HepG2 (cell line): ENCODE data around the gene CYCS.

Source experiments
- ATF7 ChIP-seq, 2 experiments: fragments of 450-650 bp in 1 of 2; sonication (generic) in 1 of 2; formaldehyde crosslinking in 1 of 2; IDR thresholded peaks; 2 replicates each; pipeline versions ENCODE4 v1.4.0 to v1.6.1; 2016 to 2020; ENCODE audit warnings: antibody characterized with exemption in 1 of 2, mild to moderate bottlenecking in 1 of 2, missing genetic modification reagents in 1 of 2
- EP300 ChIP-seq, 3 experiments: sonication (generic) in 1 of 3; formaldehyde crosslinking in 1 of 3; IDR thresholded peaks; 2 replicates each; pipeline versions ENCODE4 v1.5.1 to v1.6.1; 2011 to 2020; ENCODE audit warnings: low read depth in 2 of 3, low read length in 2 of 3, borderline replicate concordance in 1 of 3, improper control_type of control experiment in 1 of 3, mild to moderate bottlenecking in 1 of 3, missing genetic modification reagents in 1 of 3, moderate library complexity in 1 of 3
- ZFP1 ChIP-seq: IDR thresholded peaks from 2 replicates; pipeline ENCODE4 v1.6.1; 2016
- TF ChIP-seq, protein P1 (sequence below): fragments of 450-650 bp; IDR thresholded peaks from 2 replicates; pipeline ENCODE4 v1.6.1; 2016
- TF ChIP-seq, protein P2 (sequence below): fragments of 450-650 bp; IDR thresholded peaks from 2 replicates; pipeline ENCODE4 v1.6.1; 2017

DNA sequence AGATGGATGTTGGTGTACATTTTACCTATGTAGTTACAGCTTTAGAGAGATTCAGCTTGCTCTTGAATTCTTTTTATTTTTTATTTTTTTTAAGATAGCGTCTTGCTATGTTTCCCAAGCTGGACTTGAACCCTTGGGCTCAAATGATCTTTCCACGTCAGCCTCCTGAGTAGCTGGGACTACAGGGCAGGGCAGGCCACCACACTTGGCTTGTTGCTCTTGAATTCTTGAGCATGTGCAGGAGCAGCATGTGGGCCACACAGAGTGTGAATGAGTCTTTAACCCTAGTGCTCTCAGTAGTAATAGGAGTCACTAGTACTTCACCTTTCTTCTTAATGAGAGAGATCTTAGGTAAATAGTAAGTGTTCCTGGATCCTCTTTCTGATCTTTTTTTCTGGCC is 26.7 kb upstream of the CYCS start:
- TF ChIP-seq ATF7 (IDR thresholded peaks at IDR 0.05) (no peak), ATF7 (CRISPR knock-in tag; IDR thresholded peaks at IDR 0.05) (no peak), ZFP1 (CRISPR knock-in tag) (no peak), EP300 (IDR thresholded peaks at IDR 0.05; ENCODE audit: low read depth in 2 of 2, low read length in 2 of 2) (no peak), EP300 (CRISPR knock-in tag; IDR thresholded peaks at IDR 0.05; ENCODE audit: borderline replicate concordance) (no peak)
- TF ChIP-seq, protein P1, sequence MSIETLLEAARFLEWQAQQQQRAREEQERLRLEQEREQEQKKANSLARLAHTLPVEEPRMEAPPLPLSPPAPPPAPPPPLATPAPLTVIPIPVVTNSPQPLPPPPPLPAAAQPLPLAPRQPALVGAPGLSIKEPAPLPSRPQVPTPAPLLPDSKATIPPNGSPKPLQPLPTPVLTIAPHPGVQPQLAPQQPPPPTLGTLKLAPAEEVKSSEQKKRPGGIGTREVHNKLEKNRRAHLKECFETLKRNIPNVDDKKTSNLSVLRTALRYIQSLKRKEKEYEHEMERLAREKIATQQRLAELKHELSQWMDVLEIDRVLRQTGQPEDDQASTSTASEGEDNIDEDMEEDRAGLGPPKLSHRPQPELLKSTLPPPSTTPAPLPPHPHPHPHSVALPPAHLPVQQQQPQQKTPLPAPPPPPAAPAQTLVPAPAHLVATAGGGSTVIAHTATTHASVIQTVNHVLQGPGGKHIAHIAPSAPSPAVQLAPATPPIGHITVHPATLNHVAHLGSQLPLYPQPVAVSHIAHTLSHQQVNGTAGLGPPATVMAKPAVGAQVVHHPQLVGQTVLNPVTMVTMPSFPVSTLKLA: no peak
- TF ChIP-seq, protein P2, sequence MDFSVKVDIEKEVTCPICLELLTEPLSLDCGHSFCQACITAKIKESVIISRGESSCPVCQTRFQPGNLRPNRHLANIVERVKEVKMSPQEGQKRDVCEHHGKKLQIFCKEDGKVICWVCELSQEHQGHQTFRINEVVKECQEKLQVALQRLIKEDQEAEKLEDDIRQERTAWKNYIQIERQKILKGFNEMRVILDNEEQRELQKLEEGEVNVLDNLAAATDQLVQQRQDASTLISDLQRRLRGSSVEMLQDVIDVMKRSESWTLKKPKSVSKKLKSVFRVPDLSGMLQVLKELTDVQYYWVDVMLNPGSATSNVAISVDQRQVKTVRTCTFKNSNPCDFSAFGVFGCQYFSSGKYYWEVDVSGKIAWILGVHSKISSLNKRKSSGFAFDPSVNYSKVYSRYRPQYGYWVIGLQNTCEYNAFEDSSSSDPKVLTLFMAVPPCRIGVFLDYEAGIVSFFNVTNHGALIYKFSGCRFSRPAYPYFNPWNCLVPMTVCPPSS: no peak
